Stimulated activated memory B cell treated with anti-CD40 and anti-IgM and Interleukin-4, amounts not matched to agents 10 μg/mL and 1 μg/mL and 100 μg/mL, for 72 hours (primary cell): ENCODE results near the gene NOTCH2.

ENCODE experiments used
- ATAC-seq: fragments of 150-1000 bp; cut with Tn5 transposase; 2 replicates; pipeline ENCODE4 v1.10.0; 2021
- H3K27ac Mint-ChIP-seq: one replicate; pipeline ENCODE4 v1.8.0; 2022; ENCODE audit warnings: mild to moderate bottlenecking, mixed read lengths
- H3K27me3 Mint-ChIP-seq: one replicate; pipeline ENCODE4 v1.8.0; 2022; ENCODE audit warnings: mixed read lengths
- H3K36me3 Mint-ChIP-seq: one replicate; pipeline ENCODE4 v1.8.0; 2022; ENCODE audit warnings: mixed read lengths
- H3K4me1 Mint-ChIP-seq: one replicate; pipeline ENCODE4 v1.8.0; 2022; ENCODE audit warnings: mixed read lengths
- H3K4me3 Mint-ChIP-seq: one replicate; pipeline ENCODE4 v1.8.0; 2022; ENCODE audit warnings: mild to moderate bottlenecking, moderate library complexity, mixed read lengths
- H3K9me3 Mint-ChIP-seq: one replicate; pipeline ENCODE4 v1.8.0; 2022; ENCODE audit warnings: mixed read lengths

The NOTCH2 gene

DNA sequence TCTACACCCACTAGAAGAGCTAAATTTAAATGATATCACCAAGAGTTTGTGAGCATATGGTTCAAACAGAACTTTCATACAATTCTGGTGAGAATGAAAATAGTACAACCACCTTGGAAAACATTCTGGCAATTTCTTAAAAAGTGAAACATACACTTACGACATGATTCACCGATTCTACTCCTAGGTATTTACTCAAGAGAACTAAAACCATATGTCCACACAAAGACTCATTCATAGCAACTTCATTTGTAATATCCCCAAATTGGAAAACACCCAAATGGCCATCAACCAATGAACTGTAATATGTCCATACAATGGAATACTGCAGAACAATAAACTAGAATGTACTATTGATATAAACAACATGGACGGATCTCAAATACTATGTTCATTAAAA, 122.0 kb downstream of the NOTCH2 start:
- Mint-ChIP-seq H3K4me3 (no peak overlapping the region), H3K36me3 (peaks cover 57% of the 10 kb centered on the region)

DNA sequence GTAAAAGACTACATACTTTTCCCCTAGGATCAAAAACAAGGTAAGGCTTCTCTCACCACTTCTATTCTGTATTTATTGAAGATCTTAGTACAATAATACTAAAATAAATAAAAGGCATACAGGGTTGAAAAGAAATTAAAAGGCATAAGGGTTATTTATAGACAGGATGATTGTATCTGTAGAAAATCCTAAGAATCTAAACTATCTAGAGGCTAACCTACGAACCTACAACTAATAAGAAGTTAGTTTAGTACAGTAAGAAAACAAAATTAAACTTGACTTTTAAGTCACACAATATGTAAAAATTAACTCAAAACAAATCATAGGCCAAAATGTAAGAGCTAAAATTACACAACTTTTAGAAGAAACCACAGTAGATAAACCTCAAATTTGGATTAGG, 122.7 kb downstream of the NOTCH2 start:
- Mint-ChIP-seq H3K27ac (no peak overlapping the region), H3K9me3 (no peaks in the 10 kb centered on the region), H3K4me3 (no peak overlapping the region), H3K27me3 (no peaks in the 10 kb centered on the region), H3K36me3 (peaks cover 63% of the 10 kb centered on the region), H3K4me1 (peaks cover 18% of the 10 kb centered on the region)
- ATAC-seq: no peak

More for the DNA sequence above, 122.0 kb downstream of the NOTCH2 start:
- no peak for ATAC-seq
- H3K27ac Mint-ChIP-seq: no peak overlapping the region
- H3K9me3 Mint-ChIP-seq: no peaks in the 10 kb centered on the region
- peaks cover 18% of the 10 kb centered on the region for H3K4me1 Mint-ChIP-seq
- H3K27me3 Mint-ChIP-seq: no peaks in the 10 kb centered on the region

GRCh38 chr1:119943216-119943615, 126.2 kb downstream of the NOTCH2 start:
- Mint-ChIP-seq H3K9me3 (no peaks in the 10 kb centered on the region), H3K27ac (no peak overlapping the region), H3K27me3 (no peaks in the 10 kb centered on the region), H3K4me1 (peaks cover 18% of the 10 kb centered on the region), H3K36me3 (peaks cover 70% of the 10 kb centered on the region), H3K4me3 (no peak overlapping the region)
- no peak for ATAC-seq

- Mint-ChIP-seq H3K4me3 (no peak overlapping the region), H3K36me3 (peaks cover 72% of the 10 kb centered on the region), H3K9me3 (no peaks in the 10 kb centered on the region), H3K27ac (no peak overlapping the region), H3K27me3 (no peaks in the 10 kb centered on the region), H3K4me1 (peaks cover 18% of the 10 kb centered on the region)
- ATAC-seq: no peak
Measured at GRCh38 chr1:119941392-119941791, 128.1 kb downstream of the NOTCH2 start.

DNA sequence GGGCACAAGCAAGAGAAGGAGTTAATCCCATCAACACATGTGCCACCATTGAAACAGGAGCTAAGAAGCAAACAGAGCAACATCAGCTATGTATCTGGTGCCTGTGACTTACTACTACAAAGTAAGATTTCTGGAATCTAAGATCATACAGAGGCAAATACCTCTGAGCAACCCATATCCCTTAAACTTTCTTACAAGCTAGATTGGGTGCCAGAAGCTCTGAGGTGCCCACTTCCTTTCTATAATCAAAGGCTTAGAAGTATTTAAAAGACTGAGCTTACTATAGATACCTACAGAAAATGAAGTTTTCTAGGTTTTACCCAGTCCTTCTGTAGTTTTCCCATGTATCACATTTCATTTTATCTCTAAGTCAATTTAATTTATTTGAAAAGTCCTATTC, 128.8 kb downstream of the NOTCH2 start:
- no peak for ATAC-seq
- Mint-ChIP-seq H3K27ac (no peak overlapping the region), H3K4me3 (no peak overlapping the region), H3K4me1 (peaks cover 11% of the 10 kb centered on the region), H3K9me3 (no peaks in the 10 kb centered on the region), H3K27me3 (no peaks in the 10 kb centered on the region), H3K36me3 (peaks cover 72% of the 10 kb centered on the region)

- no peak overlapping the region for H3K4me3 Mint-ChIP-seq
- H3K27ac Mint-ChIP-seq: no peak overlapping the region
- H3K4me1 Mint-ChIP-seq: no peaks in the 10 kb centered on the region
- H3K36me3 Mint-ChIP-seq: peaks cover 84% of the 10 kb centered on the region
- H3K9me3 Mint-ChIP-seq: peaks cover 3% of the 10 kb centered on the region
- ATAC-seq: no peak
- H3K27me3 Mint-ChIP-seq: no peaks in the 10 kb centered on the region
Measured at GRCh38 chr1:119937198-119937597, 132.3 kb downstream of the NOTCH2 start.

- Mint-ChIP-seq H3K4me3 (no peak overlapping the region), H3K27ac (no peak overlapping the region), H3K27me3 (no peaks in the 10 kb centered on the region), H3K36me3 (peaks cover 78% of the 10 kb centered on the region), H3K4me1 (no peaks in the 10 kb centered on the region), H3K9me3 (peaks cover 3% of the 10 kb centered on the region)
- no peak for ATAC-seq
Measured at GRCh38 chr1:119935915-119936314, 133.5 kb downstream of the NOTCH2 start.

DNA sequence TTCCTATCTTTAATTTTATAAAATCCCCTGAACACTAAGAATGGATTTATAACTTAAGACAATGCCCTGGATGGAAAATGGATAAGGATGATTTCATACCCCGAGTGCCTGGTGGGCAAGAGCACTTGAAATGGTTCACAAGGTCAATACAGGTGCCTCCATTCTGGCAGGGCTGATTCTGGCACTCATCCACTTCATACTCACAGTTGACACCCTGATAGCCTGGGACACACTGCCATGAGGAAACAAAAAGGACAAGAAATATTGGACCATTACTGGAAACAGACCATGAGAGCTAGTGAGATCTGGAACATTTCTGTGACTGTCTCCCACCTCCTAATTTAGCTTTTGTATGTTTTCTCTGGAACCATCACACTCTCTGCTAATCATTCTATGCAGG, 134.1 kb downstream of the NOTCH2 start:
- Mint-ChIP-seq H3K36me3 (peaks cover 74% of the 10 kb centered on the region), H3K27ac (no peak overlapping the region), H3K27me3 (no peaks in the 10 kb centered on the region), H3K4me1 (no peaks in the 10 kb centered on the region), H3K4me3 (no peak overlapping the region), H3K9me3 (peaks cover 3% of the 10 kb centered on the region)
- no peak for ATAC-seq

DNA sequence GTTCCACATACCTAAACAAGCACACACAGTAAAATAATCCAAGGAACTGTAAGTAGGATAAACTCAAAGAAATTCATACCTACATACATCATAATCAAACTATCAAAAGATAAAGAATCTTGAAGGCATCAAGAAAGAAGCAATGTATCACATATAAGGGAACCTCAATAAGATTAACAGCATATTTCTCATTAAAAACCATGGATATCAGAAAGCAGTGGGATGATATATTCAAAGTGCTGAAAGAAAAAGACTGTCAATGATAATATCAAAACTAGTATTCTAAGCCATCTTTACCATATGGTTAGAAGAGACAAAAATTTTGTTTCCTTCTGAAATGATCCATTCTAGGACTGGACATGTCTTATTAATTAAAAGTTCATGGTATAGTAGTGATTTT, 136.1 kb downstream of the NOTCH2 start:
- Mint-ChIP-seq H3K27ac (no peak overlapping the region), H3K27me3 (no peaks in the 10 kb centered on the region), H3K4me1 (no peaks in the 10 kb centered on the region), H3K4me3 (no peak overlapping the region), H3K9me3 (peaks cover 3% of the 10 kb centered on the region), H3K36me3 (peaks cover 62% of the 10 kb centered on the region)
- no peak for ATAC-seq

- H3K27ac Mint-ChIP-seq: no peak overlapping the region
- H3K4me1 Mint-ChIP-seq: no peaks in the 10 kb centered on the region
- H3K4me3 Mint-ChIP-seq: no peak overlapping the region
- H3K27me3 Mint-ChIP-seq: no peaks in the 10 kb centered on the region
- peaks cover 53% of the 10 kb centered on the region for H3K36me3 Mint-ChIP-seq
- peaks cover 3% of the 10 kb centered on the region for H3K9me3 Mint-ChIP-seq
- no peak for ATAC-seq
Measured at GRCh38 chr1:119929643-119930315, 139.7 kb downstream of the NOTCH2 start.

DNA sequence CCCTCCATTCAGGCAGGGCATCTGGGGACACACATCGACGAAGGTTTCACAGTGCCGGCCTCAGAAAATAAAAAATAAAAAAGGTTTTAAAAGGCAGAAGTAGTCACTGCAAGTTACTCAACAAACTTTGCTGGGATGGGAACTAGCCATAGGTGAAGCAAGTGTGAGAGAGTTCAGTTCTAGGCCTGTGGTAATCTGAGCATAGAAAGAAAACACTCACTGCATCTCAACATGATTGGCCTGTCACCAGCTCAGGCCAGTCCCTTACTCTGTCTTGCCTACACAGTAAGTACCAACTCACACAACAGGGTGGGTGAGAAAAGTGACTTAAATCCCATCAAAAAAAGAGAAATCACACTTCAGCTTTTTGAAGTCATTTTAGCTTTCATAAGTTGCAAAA, 142.9 kb downstream of the NOTCH2 start:
- no peaks in the 10 kb centered on the region for H3K27me3 Mint-ChIP-seq
- H3K4me3 Mint-ChIP-seq: no peak overlapping the region
- H3K36me3 Mint-ChIP-seq: peaks cover 52% of the 10 kb centered on the region
- H3K9me3 Mint-ChIP-seq: no peaks in the 10 kb centered on the region
- ATAC-seq: no peak
- no peaks in the 10 kb centered on the region for H3K4me1 Mint-ChIP-seq
- no peak overlapping the region for H3K27ac Mint-ChIP-seq

GRCh38 chr1:119924948-119925898, 144.2 kb downstream of the NOTCH2 start:
- no peaks in the 10 kb centered on the region for H3K27me3 Mint-ChIP-seq
- no peak overlapping the region for H3K27ac Mint-ChIP-seq
- no peaks in the 10 kb centered on the region for H3K9me3 Mint-ChIP-seq
- H3K4me3 Mint-ChIP-seq: no peak overlapping the region
- H3K36me3 Mint-ChIP-seq: peaks cover 62% of the 10 kb centered on the region
- no peaks in the 10 kb centered on the region for H3K4me1 Mint-ChIP-seq
- ATAC-seq: no peak

- no peak for ATAC-seq
- Mint-ChIP-seq H3K27ac (peak overlapping the region; percentile 20), H3K4me3 (no peak overlapping the region), H3K4me1 (no peaks in the 10 kb centered on the region), H3K27me3 (no peaks in the 10 kb centered on the region), H3K36me3 (peaks cover 84% of the 10 kb centered on the region), H3K9me3 (no peaks in the 10 kb centered on the region)
Measured at GRCh38 chr1:119920104-119920968, 149.1 kb downstream of the NOTCH2 start.

GRCh38 chr1:119919241-119919640, 150.2 kb downstream of the NOTCH2 start:
- Mint-ChIP-seq H3K27ac (no peak overlapping the region), H3K4me3 (no peak overlapping the region), H3K27me3 (no peaks in the 10 kb centered on the region), H3K4me1 (no peaks in the 10 kb centered on the region), H3K36me3 (peaks cover 86% of the 10 kb centered on the region), H3K9me3 (no peaks in the 10 kb centered on the region)
- no peak for ATAC-seq

DNA sequence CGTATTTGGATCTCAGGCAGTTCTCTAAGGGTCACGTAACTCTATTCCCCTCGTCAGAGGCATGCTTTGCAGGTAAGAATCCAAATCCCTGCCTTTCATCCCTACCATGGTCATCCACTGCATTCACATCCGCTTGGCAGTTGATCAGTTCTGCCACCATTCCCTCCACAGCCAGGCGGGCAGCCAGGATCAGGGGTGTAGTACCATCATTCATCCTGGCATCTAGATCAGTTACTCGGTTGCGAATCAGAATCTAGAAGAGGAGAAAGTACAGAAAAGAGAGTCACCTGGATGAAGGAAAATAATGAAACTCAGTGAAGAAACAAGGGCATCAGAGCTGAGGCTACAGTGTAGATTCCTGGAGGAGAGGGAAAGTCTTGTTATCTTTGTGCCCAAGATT, 151.2 kb downstream of the NOTCH2 start:
- Mint-ChIP-seq H3K27me3 (no peaks in the 10 kb centered on the region), H3K9me3 (no peaks in the 10 kb centered on the region), H3K36me3 (peaks cover 85% of the 10 kb centered on the region), H3K4me3 (no peak overlapping the region), H3K27ac (no peak overlapping the region), H3K4me1 (no peaks in the 10 kb centered on the region)
- no peak for ATAC-seq
